GM19193 (cell line): ENCODE results near the gene HOXA1.

Experiments
- POLR2A ChIP-seq: IDR thresholded peaks from 4 replicates; pipeline ENCODE4 v1.6.1; 2011; ENCODE audit not compliant: insufficient read depth, insufficient read length; ENCODE audit errors: extremely low read depth

The HOXA1 gene

DNA sequence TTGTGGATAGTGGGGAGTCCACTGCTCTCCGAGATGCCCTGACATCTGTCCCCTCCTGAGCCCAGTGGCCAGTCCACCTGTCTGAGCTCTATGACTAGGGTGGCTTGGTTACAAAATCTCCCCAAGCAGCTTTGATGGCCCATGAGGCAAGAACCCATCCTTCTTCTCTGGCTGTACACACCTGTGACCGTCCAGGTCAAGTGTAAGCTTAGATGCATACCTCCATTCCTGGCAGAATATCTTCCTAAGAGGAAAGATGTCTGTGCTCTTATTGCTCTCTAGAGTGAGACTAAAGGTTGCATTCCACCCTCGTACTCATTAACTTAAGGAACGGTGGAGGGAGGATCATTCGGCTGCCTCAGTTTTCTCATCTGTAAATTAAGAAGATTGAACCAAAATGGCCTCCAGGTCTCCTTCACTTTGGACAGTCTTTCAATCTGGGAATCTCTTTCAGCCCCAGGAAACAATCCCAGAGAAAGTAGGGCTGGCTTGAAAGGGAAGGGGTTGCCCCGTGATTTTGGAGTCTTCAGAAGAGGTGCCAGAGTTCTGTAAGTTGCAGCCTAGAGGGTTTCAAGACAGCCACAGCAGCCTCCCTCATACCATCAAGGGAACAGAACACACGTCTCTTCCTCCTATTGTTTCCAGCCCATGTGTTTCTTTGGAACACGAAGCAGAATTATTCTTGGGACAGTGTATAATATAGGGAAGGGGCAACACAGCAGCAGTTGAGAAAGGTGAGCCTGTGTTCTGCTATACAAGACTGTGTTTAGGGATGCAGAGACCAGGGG, 29.3 kb upstream of the HOXA1 start:
- no peak for TF ChIP-seq POLR2A

DNA sequence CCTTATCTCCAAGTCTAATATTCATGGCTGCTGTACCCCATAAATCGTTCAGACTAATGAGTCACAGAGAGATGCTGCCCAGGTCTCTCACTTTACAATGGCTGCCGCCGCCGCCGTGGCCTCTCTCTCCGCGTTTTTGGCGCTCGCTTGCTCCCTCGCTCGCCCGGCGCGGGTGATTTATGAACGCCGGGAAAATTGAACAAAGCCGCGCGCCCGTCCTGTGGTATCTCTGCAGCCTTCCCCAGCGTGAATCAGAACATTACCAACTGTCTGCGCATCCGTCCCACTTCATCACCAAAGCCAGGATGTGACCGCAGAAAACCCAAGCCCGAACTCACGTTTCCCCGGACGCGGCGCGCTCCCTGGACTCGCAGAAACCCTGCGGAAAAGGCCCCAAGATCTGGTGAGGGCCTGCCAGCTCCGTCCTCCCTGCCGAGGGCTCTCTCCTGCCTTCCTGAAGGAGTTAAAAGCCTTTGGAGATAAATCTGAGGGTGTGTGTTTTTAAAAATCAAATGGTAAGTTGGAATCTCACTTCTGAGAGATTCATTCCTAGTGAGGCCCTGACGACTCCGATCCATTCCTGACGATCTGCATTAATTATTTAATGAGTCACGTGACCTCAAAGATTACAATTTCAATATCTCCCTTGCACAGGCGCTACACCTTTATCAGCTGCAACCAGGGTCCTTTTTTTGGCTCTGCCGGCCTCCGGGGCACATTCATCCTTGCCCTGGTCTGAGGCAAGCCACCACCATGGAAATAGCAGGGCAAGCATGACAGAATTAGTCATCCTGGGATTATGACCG, 28.5 kb upstream of the HOXA1 start:
- TF ChIP-seq POLR2A: no peak

DNA sequence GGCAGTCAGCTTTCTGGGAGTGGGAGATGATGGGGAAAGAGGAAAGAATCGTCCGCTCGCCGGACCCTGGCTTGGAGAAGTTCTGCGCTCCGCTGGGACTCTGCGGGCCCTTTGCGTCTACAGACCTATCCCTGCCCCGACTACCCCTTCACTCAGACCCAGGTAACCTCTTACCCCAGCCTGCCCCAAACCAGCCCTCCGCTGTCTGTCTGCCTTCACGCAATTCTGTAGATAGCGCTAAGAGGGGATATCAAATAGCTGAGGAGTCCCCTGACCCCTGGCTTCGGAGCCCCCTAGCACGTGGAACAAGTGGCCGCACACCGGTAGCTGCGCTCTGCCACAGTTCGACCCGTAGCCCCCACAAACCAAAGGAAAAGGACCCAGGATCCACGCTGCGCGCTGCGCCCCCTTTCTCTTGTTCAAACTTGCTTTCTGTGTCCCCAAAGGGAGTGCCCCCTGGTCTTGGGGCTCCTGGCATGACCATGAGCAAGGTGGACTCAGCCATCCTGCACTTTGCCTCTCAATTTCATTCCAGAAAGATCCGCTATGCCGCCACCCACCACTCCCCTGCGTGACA, 27.8 kb upstream of the HOXA1 start:
- no peak for TF ChIP-seq POLR2A

DNA sequence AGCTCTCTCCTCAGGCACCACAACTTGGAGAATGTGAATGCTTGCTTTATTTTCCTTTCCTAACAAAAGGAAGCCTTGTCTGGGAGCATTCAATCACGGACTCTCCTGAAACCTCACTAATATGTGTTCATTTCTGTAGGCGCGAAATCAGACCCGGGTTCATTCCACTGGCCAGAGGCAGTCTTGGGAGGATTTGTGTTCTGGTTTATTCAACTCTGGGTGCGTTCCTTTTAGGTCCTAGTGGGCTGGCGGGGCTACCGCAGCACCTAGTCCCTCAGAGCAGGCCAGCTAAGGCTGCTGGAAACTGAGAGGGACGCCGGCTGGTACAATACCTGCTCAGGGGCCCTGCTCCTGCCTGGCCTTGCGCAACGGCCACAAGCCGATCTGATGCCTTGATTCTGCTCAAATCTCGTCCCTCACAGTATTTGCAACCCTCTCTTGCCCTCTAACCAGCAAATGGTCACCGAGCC, 27.2 kb upstream of the HOXA1 start:
- no peak for TF ChIP-seq POLR2A

DNA sequence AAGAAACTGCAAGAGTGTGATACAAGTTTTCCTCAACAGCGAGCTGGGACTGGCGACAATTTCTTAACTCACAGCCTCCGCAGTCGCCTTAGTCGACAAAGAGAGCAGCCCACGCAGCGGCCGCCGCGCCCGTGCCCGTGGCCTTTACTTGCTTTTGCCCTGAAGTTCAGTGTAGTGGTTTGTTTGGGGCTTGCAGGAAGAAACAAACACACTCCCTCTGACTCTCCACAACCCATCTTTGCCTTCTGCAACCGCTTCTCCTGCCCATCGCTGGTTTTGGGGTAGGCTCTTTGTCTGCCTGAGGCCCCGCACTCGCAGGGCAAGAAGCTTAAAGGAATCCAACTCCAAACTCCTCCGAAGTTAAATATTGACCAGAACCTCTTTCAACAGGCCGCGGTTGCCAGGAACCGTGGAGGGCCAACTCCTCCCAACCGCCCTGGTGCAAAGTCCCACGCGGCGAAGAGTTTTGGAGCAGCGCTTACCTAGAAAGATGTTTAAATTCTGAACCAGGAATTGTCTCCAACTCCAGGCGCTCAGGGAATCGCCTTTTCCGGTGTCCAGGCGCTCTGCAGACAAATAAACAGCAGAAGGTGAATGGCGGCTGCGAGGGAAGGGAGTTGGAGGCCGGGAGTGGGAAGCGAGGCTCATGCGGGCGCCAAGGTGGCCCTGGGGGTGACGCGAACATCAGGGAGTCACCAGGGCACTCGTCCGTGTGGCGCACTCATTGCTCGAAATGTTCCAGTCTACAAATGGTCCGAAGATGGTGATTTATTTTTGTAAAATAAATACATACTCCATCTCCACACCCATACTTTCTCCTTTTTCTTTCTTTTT, 26.5 kb upstream of the HOXA1 start:
- TF ChIP-seq POLR2A: no peak

DNA sequence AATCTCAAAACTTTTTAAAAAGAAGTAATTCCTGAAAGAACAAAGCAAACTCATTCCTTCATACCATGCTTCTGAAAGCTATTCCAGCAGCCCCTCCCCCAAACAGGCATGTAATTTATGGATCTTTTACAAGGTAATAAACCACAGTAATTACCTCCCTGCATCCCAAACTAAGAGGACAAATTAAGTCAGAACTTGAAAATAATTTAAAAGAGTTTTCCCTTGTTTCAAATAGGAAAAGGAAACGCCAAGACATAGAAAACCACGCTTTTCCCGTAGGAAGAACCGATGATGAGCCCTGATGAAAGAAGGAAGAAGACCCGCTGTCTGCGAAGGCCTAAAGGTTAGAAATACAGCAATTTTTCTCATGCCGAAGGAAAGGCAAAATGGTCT, 25.9 kb upstream of the HOXA1 start:
- TF ChIP-seq POLR2A: no peak

DNA sequence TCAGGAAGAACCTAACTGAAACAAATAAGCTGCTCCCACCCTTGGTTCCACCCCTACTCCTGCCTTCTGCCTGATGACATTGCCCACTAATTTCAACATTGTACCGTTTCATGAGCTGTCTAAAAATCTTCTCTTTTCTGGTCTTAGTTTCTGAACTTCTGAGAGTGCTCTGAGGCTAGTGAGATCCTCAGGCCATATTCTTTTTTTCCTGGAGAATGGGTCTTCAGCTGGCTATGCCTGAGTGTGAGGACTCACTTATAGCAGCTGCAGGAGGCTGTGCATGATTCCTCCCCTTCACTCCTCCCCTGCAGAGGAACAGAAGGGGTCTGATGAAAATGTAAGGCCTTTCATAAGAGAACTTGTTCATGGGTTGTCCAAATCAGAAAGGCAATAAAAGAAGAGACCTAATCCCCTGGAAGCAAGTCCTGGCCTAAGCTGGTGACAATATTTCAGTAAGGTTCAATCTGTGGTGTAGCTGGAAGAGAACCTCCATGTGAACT, 23.7 kb upstream of the HOXA1 start:
- TF ChIP-seq POLR2A: no peak

DNA sequence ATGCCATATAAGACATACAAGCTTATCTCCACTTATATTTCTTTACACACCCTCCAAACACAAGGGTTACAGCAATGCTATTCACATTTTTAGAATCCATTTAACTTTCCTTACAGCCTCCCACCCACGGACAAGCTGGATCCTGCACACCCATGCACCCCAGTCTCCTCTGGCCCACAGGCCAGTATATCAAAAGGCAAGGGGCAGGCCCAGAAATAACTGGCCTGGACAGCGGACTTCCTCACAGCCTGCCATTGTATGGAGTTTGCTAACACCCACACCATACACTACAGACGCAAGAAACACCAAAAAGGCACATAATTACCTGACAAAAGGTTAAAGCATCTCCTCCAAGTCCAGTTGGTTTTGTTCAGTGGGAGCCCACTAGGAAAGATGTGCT, 22.8 kb upstream of the HOXA1 start:
- no peak for TF ChIP-seq POLR2A

DNA sequence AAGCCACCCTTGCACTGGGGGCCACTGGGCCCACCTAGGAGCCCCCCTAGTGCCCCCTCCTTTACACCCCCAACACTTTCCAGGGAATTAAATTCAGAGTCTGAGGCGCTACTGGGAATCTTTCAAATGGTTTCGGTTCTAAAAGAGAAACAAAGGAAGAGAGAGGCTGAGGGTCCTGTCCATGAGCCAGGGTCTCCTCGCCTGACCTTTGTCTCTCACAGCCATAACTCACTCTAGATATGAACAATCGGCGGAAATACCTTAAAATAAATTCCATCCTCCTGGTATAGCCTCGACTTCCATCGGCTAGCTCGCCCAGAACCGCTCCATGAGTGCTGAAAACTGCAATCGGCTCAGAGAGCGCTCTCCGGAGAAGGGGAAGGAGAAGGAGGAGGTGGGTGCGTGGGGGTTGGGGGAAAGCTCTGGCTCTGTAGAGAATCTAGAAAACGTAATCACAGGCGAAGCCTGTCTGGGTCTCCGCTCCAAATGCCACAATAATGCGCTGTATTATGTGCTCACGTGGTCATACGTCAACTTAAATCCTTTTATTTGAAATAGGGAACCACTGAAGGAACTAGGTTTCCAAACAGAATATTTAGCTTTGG, 22.2 kb upstream of the HOXA1 start:
- no peak for TF ChIP-seq POLR2A

DNA sequence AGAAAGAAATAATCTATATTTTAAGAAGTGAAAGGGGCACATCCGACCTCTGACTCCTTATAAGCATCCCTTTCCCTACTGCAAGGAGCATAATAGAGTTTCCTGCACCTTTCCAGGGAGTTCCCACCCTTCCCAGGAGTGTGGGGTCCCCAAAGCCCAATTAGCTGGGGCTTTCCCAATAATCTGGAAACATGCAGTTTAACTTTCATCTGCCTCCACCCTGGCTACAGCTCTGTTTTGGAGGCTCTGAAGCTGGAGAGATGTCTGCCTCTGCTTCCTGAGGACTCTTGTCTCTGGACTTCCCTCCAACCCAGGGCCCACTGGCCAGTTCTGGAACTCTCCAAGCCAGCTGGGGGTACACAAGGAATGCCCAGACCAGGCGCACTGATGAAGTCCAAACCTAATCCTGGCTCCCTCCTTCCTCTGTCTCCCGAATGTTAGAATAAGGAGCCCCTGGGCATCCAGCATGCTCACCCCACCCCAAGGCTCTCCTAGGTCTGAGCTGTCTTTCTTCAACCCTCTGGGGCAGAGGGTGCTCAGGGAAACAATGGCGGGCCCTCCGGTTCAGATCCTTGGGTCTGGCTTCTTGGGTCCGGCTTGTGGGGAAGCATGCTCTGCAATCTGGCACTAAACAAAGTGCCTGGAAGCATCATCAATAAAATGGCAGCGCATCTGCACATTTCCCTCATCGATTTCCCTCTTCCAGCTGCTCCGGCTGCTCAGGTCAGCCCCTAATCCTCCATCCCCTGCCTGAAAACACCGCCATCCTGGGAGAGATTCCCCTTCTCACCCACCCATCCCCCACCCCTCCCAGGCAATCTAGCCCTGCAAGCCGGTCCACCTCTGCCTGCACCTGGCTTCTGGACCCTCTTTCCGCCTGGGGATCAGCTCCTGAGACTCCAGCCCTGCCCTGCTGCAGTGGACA, 21.4 kb upstream of the HOXA1 start:
- no peak for TF ChIP-seq POLR2A

DNA sequence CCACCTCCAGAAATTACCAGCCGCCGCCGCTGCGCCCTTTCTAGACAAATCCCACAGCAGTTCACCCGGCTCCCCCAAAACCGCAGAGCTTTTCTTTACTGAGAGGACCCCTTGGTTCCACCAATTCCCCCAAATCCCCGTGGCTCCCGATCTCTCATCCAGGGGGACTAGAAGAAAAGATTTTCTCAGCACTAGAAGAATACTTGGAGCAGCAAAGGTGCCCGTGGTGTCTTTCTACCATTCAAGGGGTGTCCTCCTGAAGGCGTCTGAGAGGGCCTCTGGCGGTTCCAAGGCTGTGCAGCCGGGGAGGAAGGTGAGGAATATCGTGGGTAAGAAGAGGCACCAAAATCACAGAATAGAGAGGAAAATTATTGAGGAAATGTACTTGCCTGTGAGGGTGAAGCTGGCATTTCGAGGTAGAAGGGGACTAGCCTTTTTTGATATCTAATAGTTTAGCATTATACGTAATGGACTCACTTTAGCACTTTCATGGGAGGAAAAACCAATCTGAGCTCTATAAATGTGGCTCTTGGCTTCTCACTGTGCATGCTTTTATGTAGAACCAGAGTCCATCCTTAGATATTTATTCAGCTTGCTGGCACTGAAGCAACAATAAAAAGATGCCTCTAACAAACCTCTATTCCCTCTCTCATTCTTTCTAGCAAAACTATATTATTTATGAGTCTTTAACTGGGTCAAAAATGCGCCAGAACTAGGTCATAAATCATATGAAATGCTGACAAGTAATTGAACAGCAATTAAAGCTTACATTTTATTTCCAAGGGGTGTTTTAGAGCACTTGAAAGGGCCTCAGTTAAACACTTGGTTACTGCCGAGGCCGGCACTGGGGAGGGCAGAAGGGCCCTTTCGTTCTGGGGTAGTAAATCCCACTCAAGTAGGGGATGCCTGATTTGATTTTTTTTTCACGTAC, 20.5 kb upstream of the HOXA1 start:
- TF ChIP-seq POLR2A: no peak

DNA sequence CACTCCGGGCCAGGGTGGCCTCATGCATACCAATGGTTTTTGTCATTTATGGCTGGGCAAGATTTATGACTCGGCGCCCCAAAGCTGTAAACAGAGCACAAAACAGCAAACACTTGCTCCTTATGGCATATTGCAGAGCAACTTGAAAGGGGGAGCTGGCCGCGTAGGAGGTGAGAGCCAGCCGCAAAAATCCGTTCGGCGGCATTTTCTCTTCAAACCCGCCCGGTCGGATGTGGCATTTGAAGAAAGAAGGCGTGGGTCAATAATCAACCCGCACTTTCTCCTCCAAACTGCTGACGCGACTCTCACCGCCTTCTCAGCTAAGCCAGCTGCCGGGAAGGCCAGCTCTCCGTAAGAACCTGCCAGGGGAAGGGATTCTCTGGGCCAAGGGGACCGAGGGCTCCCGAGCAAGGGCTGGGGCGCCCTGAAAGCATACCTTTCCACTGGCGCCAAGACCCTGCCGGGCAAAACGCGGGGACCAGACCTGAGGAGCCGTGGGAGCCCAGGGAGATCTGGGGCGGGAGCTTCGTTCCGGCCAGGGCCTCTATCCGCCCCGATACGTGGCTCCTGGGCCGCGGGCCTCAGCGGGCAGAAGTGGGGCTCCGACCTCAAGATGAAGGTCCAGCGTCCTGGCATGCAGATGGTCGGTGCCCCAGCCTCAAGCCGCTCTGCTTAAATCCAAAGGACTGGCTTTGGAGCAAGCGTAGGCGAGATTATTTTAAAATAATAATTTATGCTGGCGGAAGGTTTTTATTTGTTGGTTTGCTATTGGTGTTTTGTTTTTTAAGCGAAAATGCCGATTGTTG, 19.6 kb upstream of the HOXA1 start:
- no peak for TF ChIP-seq POLR2A

DNA sequence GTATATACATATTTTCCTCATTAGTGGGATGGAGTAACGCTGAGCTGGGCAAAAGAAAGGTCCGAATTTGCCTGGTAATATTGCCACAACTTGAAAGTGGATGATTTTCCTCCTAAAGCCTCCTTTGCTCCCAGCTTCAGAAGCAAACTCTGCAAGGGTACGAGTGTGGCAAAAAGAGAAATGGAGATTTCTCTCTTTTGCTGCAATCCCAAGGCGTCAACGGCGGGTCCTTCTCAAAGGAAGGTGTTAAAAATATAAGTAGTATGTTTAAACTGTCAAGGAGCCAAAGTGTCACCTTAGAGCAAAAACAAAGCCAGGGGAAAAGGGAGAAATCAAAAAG, 19.1 kb upstream of the HOXA1 start:
- TF ChIP-seq POLR2A: no peak
